NK-92 (cell line): ENCODE results near the gene ARID2.

Experiments used
- DNase-seq: peaks from one replicate; lab custom pipeline; 2025; ENCODE audit not compliant: unreplicated experiment; lab: John Stamatoyannopoulos, UW

Gene ARID2

DNA sequence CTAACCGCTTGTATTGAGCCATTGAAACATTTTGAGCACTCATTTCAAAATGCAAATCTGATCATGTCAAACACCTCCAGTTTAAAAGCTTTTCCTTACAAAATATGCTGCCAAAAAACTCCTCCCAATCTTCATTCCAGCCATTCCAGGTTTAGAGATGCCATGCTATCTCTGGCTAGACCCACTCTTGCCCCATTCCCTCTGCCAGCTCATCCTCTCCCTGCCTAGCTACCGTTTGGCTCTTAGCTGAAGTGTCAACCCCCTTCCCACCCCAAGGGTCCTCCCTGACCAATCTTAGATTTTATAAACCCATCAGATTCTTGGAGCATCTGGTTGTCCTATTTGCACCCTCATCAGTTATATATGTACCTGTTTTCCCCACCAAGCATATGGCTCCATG is 185.9 kb downstream of the ARID2 start:
- no peak for DNase-seq

DNA sequence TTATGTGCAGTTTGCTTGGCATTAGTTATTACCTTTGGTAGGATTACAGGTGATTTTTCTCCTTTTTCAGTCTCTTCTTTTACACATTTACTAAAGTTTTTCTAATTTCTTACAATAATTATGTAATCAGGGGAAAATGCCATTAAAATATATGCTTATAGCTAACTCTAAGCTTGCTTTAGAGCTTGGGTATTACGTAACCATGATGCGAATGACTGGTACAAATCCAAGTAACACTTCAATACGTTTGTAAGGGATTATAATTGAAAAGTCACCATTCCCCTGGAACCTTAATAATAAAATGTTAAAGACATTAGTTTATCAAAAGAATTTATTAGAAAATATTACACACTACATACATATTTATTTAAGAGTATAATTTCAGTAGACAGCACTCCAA is 189.3 kb downstream of the ARID2 start:
- DNase-seq, result no peak

DNA sequence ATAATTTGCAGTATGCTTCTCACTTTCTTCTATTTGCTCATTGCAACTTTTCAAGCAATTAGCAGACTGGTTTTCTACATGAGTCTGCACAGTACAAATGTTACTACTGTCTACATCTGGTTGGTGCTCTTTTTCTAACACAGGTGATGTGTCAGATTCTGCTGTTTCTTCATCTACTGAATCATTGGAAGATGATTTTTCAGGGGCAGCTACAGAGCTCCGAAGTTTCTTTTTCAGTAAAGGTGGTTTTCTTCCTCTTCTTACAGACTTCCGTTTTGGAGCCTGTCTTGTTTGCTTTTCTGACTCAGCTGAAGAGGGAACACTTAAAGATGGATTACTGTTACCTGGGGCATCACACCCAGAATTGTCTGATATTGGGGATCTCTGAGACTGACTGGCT is 198.8 kb downstream of the ARID2 start:
- DNase-seq, result no peak

DNA sequence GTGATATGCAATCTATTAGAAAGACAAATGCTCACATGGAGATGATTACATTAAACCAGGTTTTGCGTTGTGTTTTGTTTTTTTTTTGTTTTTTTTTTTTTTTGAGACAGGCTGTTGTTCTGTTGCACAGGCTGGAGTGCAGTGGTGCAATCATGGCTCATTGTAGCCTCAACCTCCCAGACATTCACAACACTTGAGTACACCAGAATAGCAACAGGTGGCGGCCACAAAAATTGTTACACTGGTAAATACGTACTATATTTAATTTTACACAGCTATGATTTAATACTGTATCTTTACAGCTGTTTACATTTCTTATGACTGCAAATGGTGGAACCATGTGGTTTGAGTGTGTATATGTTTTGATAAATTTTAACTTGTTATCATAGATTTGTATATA is 200.9 kb downstream of the ARID2 start:
- DNase-seq, result no peak

DNA sequence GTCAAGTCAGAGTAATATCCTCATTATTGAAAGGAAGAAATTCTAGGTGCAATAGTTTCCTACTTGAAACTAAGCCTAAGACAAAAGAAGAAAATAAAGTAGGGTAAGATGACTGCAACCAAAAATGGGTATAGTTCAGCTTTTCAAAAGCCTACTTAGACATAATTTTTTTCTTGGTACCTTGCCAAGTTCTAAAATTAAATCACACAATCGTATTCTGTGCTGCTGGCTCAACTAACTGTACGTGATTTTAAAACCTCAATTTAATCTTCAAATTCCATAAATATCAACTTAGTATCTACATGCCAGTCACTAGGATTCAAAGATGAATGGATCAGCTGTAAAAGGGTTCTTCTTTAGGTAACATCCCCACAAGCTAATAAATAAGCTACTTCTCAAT is 204.0 kb downstream of the ARID2 start:
- no peak for DNase-seq

DNA sequence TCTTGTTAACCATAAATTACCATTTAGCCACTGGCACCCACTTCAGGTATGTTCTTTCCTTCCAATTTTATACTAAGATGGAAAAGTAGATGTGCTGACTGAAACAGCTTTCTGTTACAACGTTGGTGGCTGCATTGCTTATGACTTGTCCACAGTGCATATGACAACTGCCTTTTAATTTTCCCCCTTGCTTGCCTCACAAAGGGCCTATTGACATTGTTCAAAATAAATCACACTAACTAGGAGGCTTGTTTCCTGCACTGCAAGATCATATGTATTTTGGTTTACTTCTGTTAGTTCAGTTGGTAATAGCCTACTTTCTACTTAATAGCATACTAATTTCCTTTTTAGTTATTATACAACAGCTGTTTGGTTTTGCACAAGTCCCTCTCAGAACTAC is 205.4 kb downstream of the ARID2 start:
- DNase-seq, result no peak

DNA sequence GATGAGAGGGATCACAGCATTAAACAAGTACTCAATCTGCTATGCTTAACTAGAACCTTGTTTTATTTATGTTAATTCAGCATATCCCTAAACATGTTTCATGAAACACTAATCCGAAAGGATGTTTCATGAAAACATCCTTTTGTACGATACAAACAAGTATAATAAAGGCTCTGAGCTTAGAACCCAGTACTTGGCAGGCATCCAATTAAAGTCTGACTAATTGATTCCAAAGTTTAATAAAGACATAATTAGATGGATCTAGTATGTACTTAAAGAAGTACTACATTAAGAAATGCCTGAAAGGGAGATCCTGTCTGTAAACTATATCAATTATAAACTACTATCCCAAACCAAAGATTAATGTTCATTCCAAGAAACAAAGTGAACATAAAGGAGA is 209.1 kb downstream of the ARID2 start:
- no peak for DNase-seq

DNA sequence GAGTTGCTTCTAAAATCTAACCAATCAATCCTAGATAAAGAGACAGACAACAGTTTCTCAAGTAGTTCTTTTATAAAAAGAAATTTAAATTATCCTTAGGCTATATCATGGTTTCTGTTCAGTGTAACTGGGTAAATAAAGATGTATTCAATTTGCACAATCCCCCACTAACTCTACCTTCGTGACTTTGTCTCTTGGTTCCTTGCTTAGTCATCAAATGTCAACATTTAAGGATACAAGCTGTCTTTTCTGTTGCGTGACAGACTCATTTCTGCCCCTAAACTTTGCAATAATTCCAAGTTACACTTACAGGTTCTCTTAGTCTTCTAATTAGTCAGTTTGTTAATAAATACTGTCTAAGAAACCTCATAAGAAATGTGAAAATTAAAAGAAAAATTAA is 210.3 kb downstream of the ARID2 start:
- DNase-seq, result no peak

DNA sequence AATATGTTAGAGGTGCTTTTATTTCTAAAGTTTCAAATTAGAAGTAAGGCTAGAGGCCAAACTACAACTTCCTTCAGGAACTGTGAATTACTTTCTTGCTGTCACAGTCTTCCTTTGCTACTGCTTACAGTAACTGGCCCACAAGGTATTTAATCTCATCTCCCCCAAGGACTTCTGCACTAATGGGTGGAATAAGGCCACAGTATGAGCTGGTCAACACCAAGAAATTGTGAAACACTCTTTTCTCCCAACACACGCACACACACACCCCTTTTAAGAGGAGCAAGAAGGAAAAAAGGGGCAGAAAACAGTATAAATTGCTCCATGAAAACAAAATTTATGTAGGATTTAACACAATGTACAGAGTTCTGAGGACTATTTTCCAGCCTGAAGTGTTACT is 215.3 kb downstream of the ARID2 start:
- no peak for DNase-seq

DNA sequence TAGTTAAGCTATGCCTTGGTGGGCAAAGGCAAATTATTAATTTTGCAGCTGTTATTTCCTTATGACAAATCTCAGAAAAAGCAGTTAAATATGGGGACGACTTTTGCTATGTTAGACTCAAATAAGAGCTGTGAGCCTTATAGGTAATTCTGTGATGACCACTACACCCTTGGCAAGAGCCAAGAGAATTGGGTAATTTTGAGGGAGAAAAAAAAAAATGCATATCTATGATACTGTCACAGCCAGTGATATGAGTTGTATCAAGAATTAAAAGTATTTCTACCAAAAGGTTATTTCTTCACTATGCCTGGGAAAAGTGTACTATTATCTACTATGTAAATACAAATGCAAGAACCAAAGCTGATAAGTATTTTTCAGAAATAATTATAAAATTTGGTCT is 216.9 kb downstream of the ARID2 start:
- no peak for DNase-seq

DNA sequence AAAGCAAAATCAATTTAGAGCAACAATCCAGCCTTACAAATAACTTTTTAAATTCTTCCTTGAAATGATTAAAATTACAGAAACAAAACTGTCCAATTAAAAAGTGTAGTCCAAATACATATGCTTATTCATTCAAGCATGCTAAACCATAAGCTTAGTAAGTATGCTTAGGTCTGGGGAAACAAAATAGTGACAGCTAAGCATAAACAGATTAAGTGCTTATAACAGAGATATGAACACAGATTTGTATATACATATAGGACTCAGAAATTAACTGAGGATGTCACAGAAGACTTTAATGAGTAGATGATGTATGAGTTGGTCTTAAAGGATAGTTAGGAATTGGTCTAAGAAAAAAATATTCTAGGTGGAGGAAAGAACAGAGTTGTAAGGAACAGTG is 219.0 kb downstream of the ARID2 start:
- DNase-seq, result no peak
